H1 (cell line): ENCODE data around the gene CCDC182. TPM values are rescaled to one million over a fixed set of nuclear protein-coding genes. Genes with fewer than 3 reads are reported as not detected.

ENCODE experiments used
- CHD7 ChIP-seq: fragments of 300-600 bp; sonication (generic); IDR thresholded peaks from 2 replicates; pipeline ENCODE4 v1.7.1; 2012; ENCODE audit warnings: low read length, moderate library complexity, mild to moderate bottlenecking, inconsistent platforms; ENCODE audit not compliant: insufficient replicate concordance
- CREB1 ChIP-seq: IDR thresholded peaks from 2 replicates; pipeline ENCODE4 v1.6.1; 2012; ENCODE audit warnings: inconsistent platforms
- RAD21 ChIP-seq, 2 experiments: IDR thresholded peaks in 1 of 2; conservative IDR thresholded peaks in 1 of 2; 2 replicates each; pipeline ENCODE4 v1.6.1; 2011; ENCODE audit warnings: low read depth in 2 of 2, low read length in 2 of 2, improper control_type of control experiment in 1 of 2, inconsistent platforms in 1 of 2, mild to moderate bottlenecking in 1 of 2, moderate library complexity in 1 of 2
- polyA plus RNA-seq, 7 experiments: library from polyadenylated mRNA; depleted of rRNA in 3 of 7; stranded (reverse) in 5 of 7; unstranded in 2 of 7; fragments of >200 nt in 5 of 7; fragments of 200-250 nt in 2 of 7; gene quantifications; 1 replicate in 5 of 7; 2 replicates in 1 of 7; 4 replicates in 1 of 7; pipeline versions ENCODE4 v1.2.1 to v1.2.3, GENCODE V29; 2011 to 2013; ENCODE audit warnings: missing spikeins in 2 of 7, mixed read lengths in 2 of 7
- total RNA-seq: library from RNA; stranded (reverse); fragmentation: NEBNext Ultra II Directional; extraction: Animal tissue kit (Norgen Biotek cat#: 25700); gene quantifications from 2 replicates; pipeline ENCODE4 v1.2.1, GENCODE V29; 2021

Gene CCDC182
- total and polyA plus RNA-seq, 2 of the 8 experiments (the other 6 are each of a cell fraction or from before 2014, with no cell fraction given) = not detected

- no peak for TF ChIP-seq CHD7
- no peak for TF ChIP-seq RAD21 (IDR thresholded peaks at IDR 0.05 in 1 of 2, conservative IDR thresholded peaks at IDR 0.05 in 1 of 2; ENCODE audit: low read depth in 2 of 2, low read length in 2 of 2)
- no peak for TF ChIP-seq CREB1
Observed at GRCh38 chr17:57737450-57737849, 7.6 kb downstream of the CCDC182 start (continued).
